Adrenal gland (tissue), 12 donors: ENCODE measurements around the gene CABP4. TPM values are rescaled to one million over a fixed set of nuclear protein-coding genes. Genes with fewer than 3 reads are reported as not detected.
A peak's percentile ranks its signal among the peaks of the same experiment; 100 is the strongest.

ENCODE experiments used
- DNase-seq, 7 donors: peaks; one replicate each; pipeline ENCODE4 v3.0.0-alpha.2; 2019 to 2020
- H3K27ac ChIP-seq, 5 donors: fragments of 200-600 bp; sonication (generic) in 4 of 5; 1 replicate in 3 of 5; 2 replicates in 2 of 5; pipeline versions ENCODE4 v1.5.1 to v1.8.0; 2016 to 2020; ENCODE audit warnings: mild to moderate bottlenecking in 1 of 5
- H3K27me3 ChIP-seq: fragments of 200-600 bp; 2 replicates; pipeline ENCODE4 v1.8.0; 2021
- H3K36me3 ChIP-seq, 2 donors: fragments of 200-600 bp; replicated peaks in 1 of 2; 1 replicate in 1 of 2; 2 replicates in 1 of 2; pipeline versions ENCODE4 v1.5.1 to v1.8.0; 2018 to 2022
- H3K4me1 ChIP-seq, 2 donors: fragments of 200-600 bp; replicated peaks in 1 of 2; 1 replicate in 1 of 2; 2 replicates in 1 of 2; pipeline versions ENCODE4 v1.5.1 to v1.8.0; 2018 to 2021
- H3K4me3 ChIP-seq, 4 donors: fragments of 200-600 bp; sonication (generic) in 3 of 4; one replicate each; pipeline ENCODE4 v1.5.1; 2016 to 2018
- H3K9me3 ChIP-seq, 3 donors: fragments of 200-600 bp; sonication (generic) in 1 of 3; replicated peaks in 1 of 3; 1 replicate in 2 of 3; 2 replicates in 1 of 3; pipeline versions ENCODE4 v1.5.1 to v1.8.0; 2016 to 2021
- CTCF ChIP-seq, 6 experiments: fragments of 450-650 bp in 4 of 6; fragments of 200-600 bp in 2 of 6; sonication (generic) in 1 of 6; IDR thresholded peaks; 1 replicate in 5 of 6; 2 replicates in 1 of 6; pipeline versions ENCODE4 v1.5.1 to v1.8.0; 2016 to 2021; ENCODE audit warnings: antibody characterized with exemption in 6 of 6, mild to moderate bottlenecking in 2 of 6, moderate library complexity in 1 of 6
- POLR2A ChIP-seq, 2 donors: fragments of 450-650 bp; IDR thresholded peaks; one replicate each; pipeline ENCODE4 v1.6.1; 2017; ENCODE audit warnings: antibody characterized with exemption in 2 of 2, mild to moderate bottlenecking in 2 of 2, moderate library complexity in 1 of 2
- WGBS, 4 donors: extraction: QIAGEN DNeasy Blood & Tissue Kit in 2 of 4; methylation state at CpG; one replicate each; pipeline versions ENCODE4 v1.1.5 to v1.1.7; 2013 to 2017; 5-methylcytosine and 5-hydroxymethylcytosine counted together
- intact Hi-C, 2 donors: fragments of 100-400 bp; cut with DNase I; formaldehyde crosslinking; loops; one replicate each; pipeline versions ENCODE4 v1.14.1 to v1.15.0; 2022 to 2023
- polyA plus RNA-seq, 3 donors: library from polyadenylated mRNA; stranded (reverse); fragments of 200-250 nt in 2 of 3; fragments of 350-450 nt in 1 of 3; fragmentation: Illumina TruSeq in 1 of 3; extraction: RNeasy Lipid Tissue Mini Kit (QIAGEN cat#74804) in 1 of 3; gene quantifications; one replicate each; pipeline ENCODE4 v1.2.3, GENCODE V29; 2013 to 2014
- total RNA-seq, 9 donors: library from RNA; depleted of rRNA in 4 of 9; stranded (reverse); fragments of >200 nt in 4 of 9; fragments of 120-200 nt in 1 of 9; fragmentation: NEBNext Ultra II Directional in 1 of 9; extraction: Animal tissue kit (Norgen Biotek cat#: 25700) in 1 of 9; gene quantifications; one replicate each; pipeline versions ENCODE4 v1.1.0 to v1.2.4, GENCODE V29; 2013 to 2023
- donor health status: healthy with polysubstance abuse.
- donor health status: Bipolar disorder and iron deficiency.
- donor health status: DM: yes; HTN: yes; CAD: no.
- donor health status: DM: no; HTN: no; CAD: no.
- donor health status: DM: no; HTN: no; CAD: no.
- donor health status: DM: yes; HTN: yes; CAD: no.

CABP4 gene
- total and polyA plus RNA-seq, 12 donors: 0.28 to 3.8 (median 1.5) TPM; not detected in 1

- no peak for DNase-seq
- intact Hi-C loops: no loop called here
- WGBS, 4 donors: 84 to 91% (median 86%) methylated on average over 14 to 19 of the region's 19 CpGs
- TF ChIP-seq CTCF (IDR thresholded peaks at IDR 0.05) (no peak), POLR2A (IDR thresholded peaks at IDR 0.05) (no peak)
- Histone ChIP-seq H3K9me3 (no peaks in the 10 kb centered on the region), H3K4me1 (peaks cover under 1% of the 10 kb centered on the region in 2 donors), H3K36me3 (no peaks in the 10 kb centered on the region), H3K4me3 (no peak overlapping the region), H3K27ac (no peak overlapping the region), H3K27me3 (no peaks in the 10 kb centered on the region)
These were observed 3.1 kb downstream of the CABP4 start for GRCh38 chr11:67458266-67458665.

GRCh38 chr11:67463186-67463585 lies 8.0 kb downstream of the CABP4 start:
- no peaks in the 10 kb centered on the region for H3K36me3 ChIP-seq
- peaks cover 22 to 36% of the 10 kb centered on the region in 2 donors for H3K4me1 ChIP-seq
- H3K4me3 ChIP-seq: no peak overlapping the region
- intact Hi-C loops: no loop called here
- H3K27me3 ChIP-seq: no peaks in the 10 kb centered on the region
- peak in 3 of 7 donors; percentile 50 to 70 (median 59) for DNase-seq
- peak overlapping the region; percentile 90 to 98 (median 93) for H3K27ac ChIP-seq
- WGBS, 4 donors: 54 to 69% (median 62%) methylated on average over 5 to 10 of the region's 10 CpGs
- TF ChIP-seq CTCF (IDR thresholded peaks at IDR 0.05): peak in 1 of 6 experiments; percentile 34
- no peak for TF ChIP-seq POLR2A (IDR thresholded peaks at IDR 0.05)
- H3K9me3 ChIP-seq: no peaks in the 10 kb centered on the region

- no peaks in the 10 kb centered on the region for H3K27me3 ChIP-seq
- peaks cover 25 to 39% of the 10 kb centered on the region in 2 donors for H3K4me1 ChIP-seq
- intact Hi-C loops: no loop called here
- TF ChIP-seq POLR2A (IDR thresholded peaks at IDR 0.05) (peak; percentile 33 to 82), CTCF (IDR thresholded peaks at IDR 0.05) (no peak)
- no peaks in the 10 kb centered on the region for H3K36me3 ChIP-seq
- peak overlapping the region in 2 of 4 donors; percentile 52 to 74 for H3K4me3 ChIP-seq
- H3K27ac ChIP-seq: peak overlapping the region; percentile 90 to 98 (median 93)
- 38 to 57% (median 43%) methylated on average over 8 to 20 of the region's 20 CpGs for WGBS, 4 donors
- H3K9me3 ChIP-seq: no peaks in the 10 kb centered on the region
- DNase-seq: peak; percentile 96 to 98 (median 98)
These were observed 8.7 kb downstream of the CABP4 start for GRCh38 chr11:67463680-67464410.

GRCh38 chr11:67464411-67465188 lies 9.4 kb downstream of the CABP4 start:
- intact Hi-C loops: no loop called here
- peaks cover 25 to 41% of the 10 kb centered on the region in 2 donors for H3K4me1 ChIP-seq

More at GRCh38 chr11:67464411-67465188, 9.4 kb downstream of the CABP4 start:
- H3K9me3 ChIP-seq: no peaks in the 10 kb centered on the region
- peak overlapping the region; percentile 90 to 98 (median 93) for H3K27ac ChIP-seq
- H3K4me3 ChIP-seq: peak overlapping the region in 3 of 4 donors; percentile 37 to 74 (median 52)
- DNase-seq: peak; percentile 92 to 95 (median 94)
- WGBS, 4 donors: 0 to 19% (median 7%) methylated on average over 7 to 56 of the region's 56 CpGs
- no peaks in the 10 kb centered on the region for H3K36me3 ChIP-seq
- TF ChIP-seq POLR2A (IDR thresholded peaks at IDR 0.05) (peak in 1 of 2 donors; percentile 68), CTCF (IDR thresholded peaks at IDR 0.05) (no peak)
- no peaks in the 10 kb centered on the region for H3K27me3 ChIP-seq
